HG03439 (cell line): Measurements from ENCODE around the gene ZEB2.

Experiments
- ATAC-seq: cut with Tn5 transposase; IDR thresholded peaks from one replicate; pipeline ENCODE4 v1.9.1; 2021; ENCODE audit warnings: mild to moderate bottlenecking, moderate library complexity; ENCODE audit not compliant: unreplicated experiment

ZEB2 gene

GRCh38 chr2:144519934-144520731 is at the start of gene ZEB2:
Gene ZEB2 (minus strand): TSS chr2:144520119. CDS start chr2:144517350, 2,769 bp downstream.
- no peak for ATAC-seq

- ATAC-seq, result no peak
Measured at GRCh38 chr2:144567745-144568144, 47.8 kb upstream of the ZEB2 start.

GRCh38 chr2:144566448-144566847 is 46.5 kb upstream of the ZEB2 start:
- ATAC-seq, result no peak

- no peak for ATAC-seq
Measured at GRCh38 chr2:144560251-144560650, 40.3 kb upstream of the ZEB2 start.

GRCh38 chr2:144559681-144560080 is 39.8 kb upstream of the ZEB2 start:
- ATAC-seq, result no peak

- ATAC-seq, result no peak
Measured at GRCh38 chr2:144559242-144559641, 39.3 kb upstream of the ZEB2 start.

- ATAC-seq, result no peak
Measured at GRCh38 chr2:144554492-144555210, 34.7 kb upstream of the ZEB2 start.

- ATAC-seq, result no peak
Measured at GRCh38 chr2:144553379-144553778, 33.5 kb upstream of the ZEB2 start.

GRCh38 chr2:144552821-144553220 is 32.9 kb upstream of the ZEB2 start:
- no peak for ATAC-seq

- no peak for ATAC-seq
Measured at GRCh38 chr2:144550911-144551310, 31.0 kb upstream of the ZEB2 start.

GRCh38 chr2:144550084-144550483 is 30.2 kb upstream of the ZEB2 start:
- ATAC-seq, result no peak

- ATAC-seq, result no peak
Measured at GRCh38 chr2:144548532-144549191, 28.7 kb upstream of the ZEB2 start.

- no peak for ATAC-seq
Measured at GRCh38 chr2:144548088-144548487, 28.2 kb upstream of the ZEB2 start.

- ATAC-seq, result no peak
Measured at GRCh38 chr2:144547494-144547893, 27.6 kb upstream of the ZEB2 start.

GRCh38 chr2:144546933-144547332 is 27.0 kb upstream of the ZEB2 start:
- no peak for ATAC-seq

GRCh38 chr2:144545787-144546186 is 25.9 kb upstream of the ZEB2 start:
- ATAC-seq, result no peak

- no peak for ATAC-seq
Measured at GRCh38 chr2:144544053-144544452, 24.1 kb upstream of the ZEB2 start.

GRCh38 chr2:144541396-144541795 is 21.5 kb upstream of the ZEB2 start:
- ATAC-seq, result no peak

GRCh38 chr2:144539289-144539782 is 19.4 kb upstream of the ZEB2 start:
- no peak for ATAC-seq

- no peak for ATAC-seq
Measured at GRCh38 chr2:144535300-144535699, 15.4 kb upstream of the ZEB2 start.

- no peak for ATAC-seq
Measured at GRCh38 chr2:144533221-144533620, 13.3 kb upstream of the ZEB2 start.

GRCh38 chr2:144530596-144530995 is 10.7 kb upstream of the ZEB2 start:
- no peak for ATAC-seq
